Measurements from ENCODE around the gene RAB31.

The RAB31 gene

GRCh38 chr18:9861157-9861556 lies 153.1 kb downstream of the RAB31 start:
- DNase-seq (ENCODE audit: low read depth, low spot score): no peak
- no peaks in the 10 kb centered on the region for H3K27me3 ChIP-seq (ENCODE audit: control insufficient read depth, insufficient read depth, low read length)
- H3K27ac ChIP-seq (ENCODE audit: low read length): no peak overlapping the region
- no peaks in the 10 kb centered on the region for H3K36me3 ChIP-seq (ENCODE audit: control insufficient read depth, insufficient read depth, low read length)
- H3K4me3 ChIP-seq (ENCODE audit: low read length): no peak overlapping the region
- H3K9me3 ChIP-seq (ENCODE audit: control insufficient read depth, insufficient read depth, low read length): peaks cover 1% of the 10 kb centered on the region; the same call in 1 of the 2 replicates
- peaks cover 1% of the 10 kb centered on the region; the same call in 1 of the 2 replicates for H3K4me1 ChIP-seq (ENCODE audit: control insufficient read depth, insufficient read depth, low read length)

GRCh38 chr18:9861933-9862332 lies 153.8 kb downstream of the RAB31 start:
- H3K27me3 ChIP-seq (ENCODE audit: control insufficient read depth, insufficient read depth, low read length): no peaks in the 10 kb centered on the region
- DNase-seq (ENCODE audit: low read depth, low spot score): no peak
- H3K36me3 ChIP-seq (ENCODE audit: control insufficient read depth, insufficient read depth, low read length): no peaks in the 10 kb centered on the region
- no peak overlapping the region for H3K27ac ChIP-seq (ENCODE audit: low read length)
- H3K4me1 ChIP-seq (ENCODE audit: control insufficient read depth, insufficient read depth, low read length): peaks cover 1% of the 10 kb centered on the region; the same call in 1 of the 2 replicates
- WGBS (ENCODE audit: insufficient coverage, insufficient read length): no CpG with 5 or more reads among the region's 4 CpGs
- peaks cover 2% of the 10 kb centered on the region; the same call in 1 of the 2 replicates for H3K9me3 ChIP-seq (ENCODE audit: control insufficient read depth, insufficient read depth, low read length)
- no peak overlapping the region for H3K4me3 ChIP-seq (ENCODE audit: low read length)

- H3K27me3 ChIP-seq (ENCODE audit: control insufficient read depth, insufficient read depth, low read length): no peaks in the 10 kb centered on the region
- no peaks in the 10 kb centered on the region for H3K36me3 ChIP-seq (ENCODE audit: control insufficient read depth, insufficient read depth, low read length)
- no CpG with 5 or more reads among the region's 3 CpGs for WGBS (ENCODE audit: insufficient coverage, insufficient read length)
- no peak for DNase-seq (ENCODE audit: low read depth, low spot score)
- no peak overlapping the region for H3K4me3 ChIP-seq (ENCODE audit: low read length)
- peaks cover 2% of the 10 kb centered on the region; the same call in 1 of the 2 replicates for H3K9me3 ChIP-seq (ENCODE audit: control insufficient read depth, insufficient read depth, low read length)
- H3K4me1 ChIP-seq (ENCODE audit: control insufficient read depth, insufficient read depth, low read length): peaks cover 1% of the 10 kb centered on the region; the same call in 1 of the 2 replicates
- H3K27ac ChIP-seq (ENCODE audit: low read length): no peak overlapping the region
Observed at GRCh38 chr18:9862686-9863085, 154.6 kb downstream of the RAB31 start.

GRCh38 chr18:9863282-9863681 lies 155.2 kb downstream of the RAB31 start:
- Histone ChIP-seq H3K4me1 (ENCODE audit: control insufficient read depth, insufficient read depth, low read length) (peaks cover 1% of the 10 kb centered on the region; the same call in 1 of the 2 replicates), H3K36me3 (ENCODE audit: control insufficient read depth, insufficient read depth, low read length) (no peaks in the 10 kb centered on the region), H3K4me3 (ENCODE audit: low read length) (no peak overlapping the region), H3K27me3 (ENCODE audit: control insufficient read depth, insufficient read depth, low read length) (no peaks in the 10 kb centered on the region), H3K9me3 (ENCODE audit: control insufficient read depth, insufficient read depth, low read length) (peaks cover 2% of the 10 kb centered on the region; the same call in 1 of the 2 replicates), H3K27ac (ENCODE audit: low read length) (no peak overlapping the region)
- no peak for DNase-seq (ENCODE audit: low read depth, low spot score)
- WGBS (ENCODE audit: insufficient coverage, insufficient read length): no CpG with 5 or more reads among the region's 2 CpGs

GRCh38 chr18:9865764-9866490 lies 157.8 kb downstream of the RAB31 start:
- WGBS (ENCODE audit: insufficient coverage, insufficient read length): no CpG with 5 or more reads among the region's 7 CpGs
- no peak overlapping the region for H3K27ac ChIP-seq (ENCODE audit: low read length)
- H3K36me3 ChIP-seq (ENCODE audit: control insufficient read depth, insufficient read depth, low read length): no peaks in the 10 kb centered on the region
- peaks cover 2% of the 10 kb centered on the region; the same call in 1 of the 2 replicates for H3K9me3 ChIP-seq (ENCODE audit: control insufficient read depth, insufficient read depth, low read length)
- peaks cover 1% of the 10 kb centered on the region; the same call in 1 of the 2 replicates for H3K4me1 ChIP-seq (ENCODE audit: control insufficient read depth, insufficient read depth, low read length)
- no peaks in the 10 kb centered on the region for H3K27me3 ChIP-seq (ENCODE audit: control insufficient read depth, insufficient read depth, low read length)
- DNase-seq (ENCODE audit: low read depth, low spot score): no peak
- H3K4me3 ChIP-seq (ENCODE audit: low read length): no peak overlapping the region

GRCh38 chr18:9866627-9867026 lies 158.5 kb downstream of the RAB31 start:
- Histone ChIP-seq H3K4me1 (ENCODE audit: control insufficient read depth, insufficient read depth, low read length) (peaks cover 1% of the 10 kb centered on the region; the same call in 1 of the 2 replicates), H3K27ac (ENCODE audit: low read length) (no peak overlapping the region), H3K4me3 (ENCODE audit: low read length) (no peak overlapping the region), H3K9me3 (ENCODE audit: control insufficient read depth, insufficient read depth, low read length) (peaks cover 2% of the 10 kb centered on the region; the same call in 1 of the 2 replicates), H3K27me3 (ENCODE audit: control insufficient read depth, insufficient read depth, low read length) (no peaks in the 10 kb centered on the region), H3K36me3 (ENCODE audit: control insufficient read depth, insufficient read depth, low read length) (no peaks in the 10 kb centered on the region)
- no peak for DNase-seq (ENCODE audit: low read depth, low spot score)
- WGBS (ENCODE audit: insufficient coverage, insufficient read length): no CpG with 5 or more reads among the region's 3 CpGs

- Histone ChIP-seq H3K9me3 (ENCODE audit: control insufficient read depth, insufficient read depth, low read length) (peaks cover 2% of the 10 kb centered on the region; the same call in 1 of the 2 replicates), H3K4me1 (ENCODE audit: control insufficient read depth, insufficient read depth, low read length) (peaks cover 1% of the 10 kb centered on the region; the same call in 1 of the 2 replicates), H3K27me3 (ENCODE audit: control insufficient read depth, insufficient read depth, low read length) (no peaks in the 10 kb centered on the region), H3K36me3 (ENCODE audit: control insufficient read depth, insufficient read depth, low read length) (no peaks in the 10 kb centered on the region), H3K27ac (ENCODE audit: low read length) (no peak overlapping the region), H3K4me3 (ENCODE audit: low read length) (no peak overlapping the region)
- no peak for DNase-seq (ENCODE audit: low read depth, low spot score)
- no CpG with 5 or more reads among the region's 4 CpGs for whole genome bisulfite sequencing (ENCODE audit: insufficient coverage, insufficient read length)
Observed at GRCh38 chr18:9867071-9867594, 159.0 kb downstream of the RAB31 start.

GRCh38 chr18:9868857-9869714 lies 161.0 kb downstream of the RAB31 start:
- WGBS (ENCODE audit: insufficient coverage, insufficient read length): no CpG with 5 or more reads among the region's 6 CpGs
- no peaks in the 10 kb centered on the region for H3K27me3 ChIP-seq (ENCODE audit: control insufficient read depth, insufficient read depth, low read length)
- H3K9me3 ChIP-seq (ENCODE audit: control insufficient read depth, insufficient read depth, low read length): peaks cover 2% of the 10 kb centered on the region; the same call in 1 of the 2 replicates
- H3K36me3 ChIP-seq (ENCODE audit: control insufficient read depth, insufficient read depth, low read length): no peaks in the 10 kb centered on the region
- no peak overlapping the region for H3K27ac ChIP-seq (ENCODE audit: low read length)
- H3K4me1 ChIP-seq (ENCODE audit: control insufficient read depth, insufficient read depth, low read length): peaks cover 1% of the 10 kb centered on the region
- no peak overlapping the region for H3K4me3 ChIP-seq (ENCODE audit: low read length)
- DNase-seq (ENCODE audit: low read depth, low spot score): no peak

GRCh38 chr18:9869715-9870430 lies 161.8 kb downstream of the RAB31 start:
- no peak for DNase-seq (ENCODE audit: low read depth, low spot score)
- H3K9me3 ChIP-seq (ENCODE audit: control insufficient read depth, insufficient read depth, low read length): peaks cover 2% of the 10 kb centered on the region; the same call in 1 of the 2 replicates
- no peaks in the 10 kb centered on the region for H3K27me3 ChIP-seq (ENCODE audit: control insufficient read depth, insufficient read depth, low read length)
- H3K36me3 ChIP-seq (ENCODE audit: control insufficient read depth, insufficient read depth, low read length): no peaks in the 10 kb centered on the region
- WGBS (ENCODE audit: insufficient coverage, insufficient read length): no CpG with 5 or more reads among the region's 9 CpGs
- H3K27ac ChIP-seq (ENCODE audit: low read length): no peak overlapping the region
- H3K4me1 ChIP-seq (ENCODE audit: control insufficient read depth, insufficient read depth, low read length): peaks cover 1% of the 10 kb centered on the region
- no peak overlapping the region for H3K4me3 ChIP-seq (ENCODE audit: low read length)

Data from iPS DF 6.9 (cell line).